GM12878 (cell line): ENCODE measurements around the gene CTNNA2. TPM values are rescaled to one million over a fixed set of nuclear protein-coding genes. Genes with fewer than 3 reads are reported as not detected.
"Not testable (repeated sequence)": the region's sequence is repeated elsewhere in the genome, so short reads cannot be mapped to it uniquely, and the experiment has no call there.

Experiments used
- ATAC-seq: fragments of 200-7000 bp; cut with Tn5 transposase; 3 replicates; pipeline ENCODE4 v1.9.1; 2020; ENCODE audit warnings: mild to moderate bottlenecking, moderate library complexity
- BruUV-seq: library from RNA; stranded (reverse); fragments of 400-500 nt; replicated peaks from 2 replicates; lab custom pipeline; 2021; lab: Mats Ljungman, UMichigan
- CTCF ChIA-PET: fragments of 300-600 bp; sonication (Branson Sonifier 250); formaldehyde crosslinking; extraction: SDS; loops from one replicate; lab custom pipeline; 2021; ENCODE audit warnings: inconsistent platforms; lab: Yijun Ruan, JAX
- POLR2A ChIA-PET: fragments of 350-600 bp; formaldehyde crosslinking; extraction: SDS; loops from one replicate; lab custom pipeline; 2021; ENCODE audit warnings: inconsistent platforms; lab: Charles Lee
- RAD21 ChIA-PET: fragments of 300-600 bp; sonication (Branson Sonifier 250); formaldehyde crosslinking; loops from one replicate; lab custom pipeline; 2023; ENCODE audit warnings: antibody characterized with exemption; ENCODE audit not compliant: unreplicated experiment; lab: Charles Lee
- SMC1A ChIA-PET: fragments of 300-600 bp; sonication (Branson Sonifier 250); formaldehyde crosslinking; loops from one replicate; lab custom pipeline; 2023; ENCODE audit not compliant: unreplicated experiment, uncharacterized antibody; lab: Charles Lee
- DNase-seq: peaks from one replicate; pipeline ENCODE4 v3.0.0-alpha.2; 2011; ENCODE audit warnings: low read depth, low spot score
- FAIRE-seq: peaks from 3 replicates; lab custom pipeline; 2011; peaks lifted over from hg19 to GRCh38; lab: Jason Lieb, UNC
- H2AFZ ChIP-seq: 2 replicates; pipeline ENCODE4 v1.6.0; 2011; ENCODE audit warnings: low read depth, low read length, control low read depth; ENCODE audit not compliant: control insufficient read depth
- H3K27ac ChIP-seq: 2 replicates; pipeline ENCODE4 v1.5.1; 2011; ENCODE audit warnings: control low read depth; ENCODE audit not compliant: control insufficient read depth, insufficient read depth
- H3K27me3 ChIP-seq, 2 experiments: replicated peaks in 1 of 2; 2 replicates each; pipeline versions ENCODE4 v1.6.0 to v1.6.1; 2011; ENCODE audit warnings: low read length in 1 of 2; ENCODE audit not compliant: control insufficient read depth in 2 of 2, insufficient read depth in 2 of 2
- H3K36me3 ChIP-seq, 2 experiments: 2 replicates each; pipeline ENCODE4 v1.5.1; 2011; ENCODE audit warnings: low read length in 1 of 2; ENCODE audit not compliant: control insufficient read depth in 2 of 2, insufficient read depth in 2 of 2
- H3K4me1 ChIP-seq: 2 replicates; pipeline ENCODE4 v1.6.1; 2011; ENCODE audit warnings: mild to moderate bottlenecking, low read length, moderate library complexity, mixed read lengths; ENCODE audit not compliant: control insufficient read depth, insufficient read depth
- H3K4me2 ChIP-seq: 2 replicates; pipeline ENCODE4 v1.6.0; 2011; ENCODE audit warnings: control low read depth; ENCODE audit not compliant: control insufficient read depth, insufficient read depth
- H3K4me3 ChIP-seq: fragments of 200-600 bp; sonication (generic); 2 replicates; pipeline ENCODE4 v1.5.1; 2016
- H3K79me2 ChIP-seq: 2 replicates; pipeline ENCODE4 v1.6.0; 2011; ENCODE audit warnings: low read length; ENCODE audit not compliant: control insufficient read depth, insufficient read depth
- H3K9ac ChIP-seq: 2 replicates; pipeline ENCODE4 v1.8.0; 2011; ENCODE audit warnings: low read length, control low read depth, mixed read lengths; ENCODE audit not compliant: control insufficient read depth, insufficient read depth
- H3K9me3 ChIP-seq: replicated peaks from 3 replicates; pipeline ENCODE4 v1.5.1; 2011; ENCODE audit warnings: mild to moderate bottlenecking, low read length; ENCODE audit not compliant: control insufficient read depth, insufficient read depth
- H4K20me1 ChIP-seq: 2 replicates; pipeline ENCODE4 v1.6.0; 2011; ENCODE audit not compliant: control insufficient read depth, insufficient read depth
- CBX3 ChIP-seq: fragments of 200-600 bp; sonication (generic); IDR thresholded peaks from 2 replicates; pipeline ENCODE4 v1.6.1; 2016; ENCODE audit warnings: low read depth, borderline replicate concordance
- ESRRA ChIP-seq: IDR thresholded peaks from 2 replicates; pipeline ENCODE4 v1.6.1; 2012; ENCODE audit warnings: mild to moderate bottlenecking, low read length, improper control_type of control experiment
- FOXM1 ChIP-seq: IDR thresholded peaks from 2 replicates; pipeline ENCODE4 v1.6.1; 2012; ENCODE audit warnings: low read depth, mild to moderate bottlenecking, inconsistent platforms, low read length, moderate library complexity
- RFX5 ChIP-seq: IDR thresholded peaks from 2 replicates; pipeline ENCODE4 v1.6.1; 2011; ENCODE audit warnings: low read depth, low read length, improper control_type of control experiment
- SREBF1 ChIP-seq: IDR thresholded peaks from 2 replicates; pipeline ENCODE4 v1.6.1; 2012; ENCODE audit warnings: mild to moderate bottlenecking, low read length
- WGBS: methylation state at CpG from one replicate; pipeline ENCODE4 v1.1.6; 2016; ENCODE audit warnings: low lambda C conversion rate; ENCODE audit not compliant: insufficient replicate concordance, insufficient coverage; ENCODE audit errors: missing lambda C conversion rate; 5-methylcytosine and 5-hydroxymethylcytosine counted together
- in situ Hi-C: fragments of 300-500 bp; cut with MboI; formaldehyde crosslinking; loops from 9 replicates; pipeline ENCODE4 v1.14.3; 2018; ENCODE audit warnings: mixed read lengths
- intact Hi-C: fragments of 100-400 bp; cut with micrococcal nuclease; formaldehyde crosslinking; loops from one replicate; pipeline ENCODE4 v1.14.2; 2022; ENCODE audit not compliant: unreplicated experiment
- polyA plus RNA-seq, 11 experiments: library from polyadenylated mRNA; depleted of rRNA in 4 of 11; unstranded in 6 of 11; stranded (reverse) in 5 of 11; fragments of >200 nt; fragmentation: Nextera tagmentation in 4 of 11; fragmentation: Illumina TruSeq in 1 of 11; extraction: Ambion mirVana in 4 of 11; extraction: Trizol in 1 of 11; gene quantifications; 1 replicate in 1 of 11; 2 replicates in 10 of 11; pipeline versions ENCODE4 v1.2.1 to v1.2.3, GENCODE V29; 2011 to 2016; ENCODE audit warnings: inconsistent platforms in 2 of 11, missing spikeins in 2 of 11, low read depth in 1 of 11
- total RNA-seq, 4 experiments: library from RNA; depleted of rRNA in 3 of 4; stranded (reverse); fragments of >200 nt in 3 of 4; fragmentation: Illumina TruSeq in 1 of 4; extraction: Trizol in 1 of 4; gene quantifications; 2 replicates each; pipeline versions ENCODE4 v1.2.1 to v1.2.3, GENCODE V29; 2013 to 2021

CTNNA2 gene
- total and polyA plus RNA-seq, 10 of the 15 experiments (the other 5 are each of a cell fraction or from before 2014, with no cell fraction given) = 2.4 to 36.2 (median 6.6) TPM

DNA sequence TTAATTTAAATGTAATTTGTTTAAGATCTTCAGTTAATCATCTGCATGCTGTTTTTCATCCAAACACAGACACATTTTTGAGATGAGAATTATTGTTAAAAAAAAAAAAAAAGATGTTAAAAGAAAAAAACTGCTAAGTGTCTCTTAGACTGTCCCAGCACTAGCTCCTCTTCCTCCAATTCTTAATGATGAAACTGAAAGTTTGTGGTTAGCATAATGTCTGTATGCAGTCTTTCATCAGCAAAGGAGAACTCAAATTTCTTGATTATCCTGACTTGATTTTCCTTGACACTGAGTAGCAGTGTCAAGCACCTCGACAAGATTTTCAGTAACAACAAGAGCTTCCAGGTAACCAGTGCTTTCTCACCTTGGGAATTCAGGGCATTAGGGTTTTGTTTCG, 517.3 kb downstream of the CTNNA2 start:
- CTCF ChIA-PET = no interaction called here
- no peaks in the 10 kb centered on the region for H3K27me3 ChIP-seq
- SMC1A ChIA-PET = no interaction called here
- no peak for TF ChIP-seq ESRRA
- no peak for TF ChIP-seq FOXM1
- TF ChIP-seq SREBF1 = no peak
- TF ChIP-seq RFX5 = no peak
- TF ChIP-seq CBX3 = no peak
- TF ChIP-seq, all 136 proteins: peak for 0
- Histone ChIP-seq H3K4me3 (no peak overlapping the region), H3K4me2 (no peak overlapping the region), H3K9me3 (no peaks in the 10 kb centered on the region), H3K9ac (no peak overlapping the region), H2AFZ (no peak overlapping the region), H3K79me2 (no peaks in the 10 kb centered on the region), H3K36me3 (no peaks in the 10 kb centered on the region), H4K20me1 (no peaks in the 10 kb centered on the region), H3K27ac (no peak overlapping the region), H3K4me1 (no peaks in the 10 kb centered on the region)
- intact Hi-C loops = no loop called here
- DNase-seq (no peak), ATAC-seq (no peak), FAIRE-seq (no peak)
- in situ Hi-C loops = no loop called here
- ChIA-PET POLR2A (no interaction called here), RAD21 (no interaction called here)
- WGBS = 29% methylated on average over 2 of the region's 2 CpGs
- no TSS peak for BruUV-seq

DNA sequence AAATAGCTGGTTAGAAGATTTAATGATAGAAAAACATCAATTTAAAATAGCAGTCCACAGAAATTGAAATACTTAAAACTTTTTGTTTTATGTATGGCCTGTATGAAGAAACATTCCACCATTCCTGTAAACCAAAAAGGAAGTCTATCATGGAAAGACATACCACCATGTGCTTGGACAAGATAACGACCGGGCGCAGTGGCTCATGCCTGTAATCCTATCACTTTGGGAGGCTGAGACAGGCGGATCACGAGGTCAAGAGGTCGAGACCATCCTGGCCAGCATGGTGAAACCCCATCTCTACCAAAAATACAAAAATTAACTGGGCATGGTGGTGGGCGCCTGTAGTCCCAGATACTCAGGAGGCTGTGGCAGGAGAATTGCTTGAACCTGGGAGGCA, 519.8 kb downstream of the CTNNA2 start:
- CTCF ChIA-PET, BruUV-seq, intact Hi-C loops, H3K79me2 ChIP-seq, H3K4me1 ChIP-seq, H3K9ac ChIP-seq, H3K9me3 ChIP-seq, DNase-seq, H3K4me2 ChIP-seq, H4K20me1 ChIP-seq, H2AFZ ChIP-seq, in situ Hi-C loops, H3K4me3 ChIP-seq, POLR2A ChIA-PET, H3K27ac ChIP-seq, SMC1A ChIA-PET, ATAC-seq, FAIRE-seq, H3K27me3 ChIP-seq, RAD21 ChIA-PET, H3K36me3 ChIP-seq: not testable (repeated sequence)
- 9% methylated on average over 6 of the region's 7 CpGs for WGBS
